Activated B cell treated with CpG ODN at 0.5 μM for 24 hours (primary cell): Measurements from ENCODE around the gene SLC66A2. TPM values are rescaled to one million over a fixed set of nuclear protein-coding genes. Genes with fewer than 3 reads are reported as not detected.
"Not testable (repeated sequence)": the region's sequence is repeated elsewhere in the genome, so short reads cannot be mapped to it uniquely, and the experiment has no call there.

Experiments
- ATAC-seq: fragments of 200-7000 bp; cut with Tn5 transposase; one replicate; pipeline ENCODE4 v1.10.0; 2021; ENCODE audit warnings: low read depth, mild to moderate bottlenecking, moderate library complexity
- CTCF ChIA-PET: fragments of 350-600 bp; sonication (Branson Sonifier 250); formaldehyde crosslinking; loops from one replicate; lab custom pipeline; 2021; ENCODE audit warnings: antibody characterized with exemption; lab: Charles Lee
- POLR2A ChIA-PET: fragments of 350-600 bp; sonication (Branson Sonifier 250); formaldehyde crosslinking; loops from one replicate; lab custom pipeline; 2021; ENCODE audit warnings: antibody characterized with exemption; lab: Charles Lee
- DNase-seq: peaks from one replicate; pipeline ENCODE4 v3.0.0; 2022
- H3K27ac Mint-ChIP-seq: one replicate; pipeline ENCODE4 v1.8.0; 2020; ENCODE audit warnings: mixed read lengths
- H3K27me3 Mint-ChIP-seq: one replicate; pipeline ENCODE4 v1.8.0; 2021; ENCODE audit warnings: mixed read lengths
- H3K36me3 Mint-ChIP-seq: one replicate; pipeline ENCODE4 v1.8.0; 2021; ENCODE audit warnings: low read depth, mixed read lengths
- H3K4me1 Mint-ChIP-seq: one replicate; pipeline ENCODE4 v1.8.0; 2021; ENCODE audit warnings: mixed read lengths
- H3K4me3 Mint-ChIP-seq: one replicate; pipeline ENCODE4 v1.8.0; 2020; ENCODE audit warnings: mild to moderate bottlenecking, mixed read lengths
- H3K9me3 Mint-ChIP-seq: one replicate; pipeline ENCODE4 v1.8.0; 2020; ENCODE audit warnings: mixed read lengths
- CTCF ChIP-seq: fragments of 200-600 bp; IDR thresholded peaks from one replicate; pipeline ENCODE4 v1.8.0; 2022; ENCODE audit warnings: antibody characterized with exemption, mild to moderate bottlenecking
- intact Hi-C: fragments of 100-400 bp; cut with micrococcal nuclease; formaldehyde crosslinking; loops from one replicate; pipeline ENCODE4 v1.15.1; 2024
- total RNA-seq: library from RNA; stranded (reverse); gene quantifications from 2 replicates; pipeline ENCODE4 v1.2.3, GENCODE V29; 2022

SLC66A2 gene
- total RNA-seq, 1 donor from 2014 or later = 36.4 TPM

GRCh38 chr18:79883461-79884293, 67.8 kb downstream of the SLC66A2 start:
- H3K9me3 Mint-ChIP-seq = no peaks in the 10 kb centered on the region
- no peaks in the 10 kb centered on the region for H3K27me3 Mint-ChIP-seq

GRCh38 chr18:79882522-79883241, 68.8 kb downstream of the SLC66A2 start:
- no peak for TF ChIP-seq CTCF
- H3K27ac Mint-ChIP-seq = no peak overlapping the region
- no peaks in the 10 kb centered on the region for H3K4me1 Mint-ChIP-seq
- H3K9me3 Mint-ChIP-seq = no peaks in the 10 kb centered on the region
- ChIA-PET POLR2A (no interaction called here), CTCF (no interaction called here)
- no peaks in the 10 kb centered on the region for H3K36me3 Mint-ChIP-seq
- H3K4me3 Mint-ChIP-seq = no peak overlapping the region
- no peaks in the 10 kb centered on the region for H3K27me3 Mint-ChIP-seq
- ATAC-seq (no peak), DNase-seq (no peak)
- intact Hi-C loops = no loop called here

More at GRCh38 chr18:79883461-79884293, 67.8 kb downstream of the SLC66A2 start:
- POLR2A ChIA-PET = no interaction called here
- Mint-ChIP-seq H3K27ac (no peak overlapping the region), H3K36me3 (no peaks in the 10 kb centered on the region), H3K4me3 (no peak overlapping the region), H3K4me1 (no peaks in the 10 kb centered on the region)
- intact Hi-C loops = no loop called here
- TF ChIP-seq CTCF = no peak
- CTCF ChIA-PET = no interaction called here
- ATAC-seq (no peak), DNase-seq (no peak)

- Mint-ChIP-seq H3K27ac (no peak overlapping the region), H3K27me3 (no peaks in the 10 kb centered on the region), H3K4me1 (no peaks in the 10 kb centered on the region), H3K36me3 (no peaks in the 10 kb centered on the region), H3K4me3 (no peak overlapping the region), H3K9me3 (no peaks in the 10 kb centered on the region)
- no peak for TF ChIP-seq CTCF
- ChIA-PET POLR2A (no interaction called here), CTCF (no interaction called here)
- intact Hi-C loops = no loop called here
- ATAC-seq (no peak), DNase-seq (no peak)
Measured at GRCh38 chr18:79881695-79882094, 69.8 kb downstream of the SLC66A2 start.

- intact Hi-C loops = no loop called here
- DNase-seq = no peak
- H3K27me3 Mint-ChIP-seq = no peaks in the 10 kb centered on the region
- no peaks in the 10 kb centered on the region for H3K4me1 Mint-ChIP-seq
- CTCF ChIA-PET = no interaction called here
- no peak for ATAC-seq
- no peak overlapping the region for H3K4me3 Mint-ChIP-seq
- no peaks in the 10 kb centered on the region for H3K9me3 Mint-ChIP-seq
- POLR2A ChIA-PET = no interaction called here
- no peak overlapping the region for H3K27ac Mint-ChIP-seq
- no peak for TF ChIP-seq CTCF
- no peaks in the 10 kb centered on the region for H3K36me3 Mint-ChIP-seq
Measured at GRCh38 chr18:79879566-79879965, 71.9 kb downstream of the SLC66A2 start.

- Mint-ChIP-seq H3K36me3 (no peaks in the 10 kb centered on the region), H3K27me3 (no peaks in the 10 kb centered on the region), H3K4me1 (no peaks in the 10 kb centered on the region), H3K4me3 (no peak overlapping the region), H3K9me3 (no peaks in the 10 kb centered on the region), H3K27ac (no peak overlapping the region)
- POLR2A ChIA-PET = no interaction called here
- TF ChIP-seq CTCF = no peak
- ATAC-seq (no peak), DNase-seq (no peak)
- intact Hi-C loops = no loop called here
- CTCF ChIA-PET = no interaction called here
Measured at GRCh38 chr18:79878741-79879378, 72.6 kb downstream of the SLC66A2 start.

- H3K4me1 Mint-ChIP-seq, H3K9me3 Mint-ChIP-seq, H3K4me3 Mint-ChIP-seq, H3K27me3 Mint-ChIP-seq, intact Hi-C loops, H3K27ac Mint-ChIP-seq, H3K36me3 Mint-ChIP-seq, POLR2A ChIA-PET, CTCF ChIA-PET, ATAC-seq, DNase-seq: not testable (repeated sequence)
Measured at GRCh38 chr18:79878246-79878645, 73.2 kb downstream of the SLC66A2 start.
